Measurements from ENCODE around the gene MCUB. TPM values are rescaled to one million over a fixed set of nuclear protein-coding genes. Genes with fewer than 3 reads are reported as not detected.

MCUB gene
- total RNA-seq, 1 donor from 2014 or later: 17.1 TPM

DNA sequence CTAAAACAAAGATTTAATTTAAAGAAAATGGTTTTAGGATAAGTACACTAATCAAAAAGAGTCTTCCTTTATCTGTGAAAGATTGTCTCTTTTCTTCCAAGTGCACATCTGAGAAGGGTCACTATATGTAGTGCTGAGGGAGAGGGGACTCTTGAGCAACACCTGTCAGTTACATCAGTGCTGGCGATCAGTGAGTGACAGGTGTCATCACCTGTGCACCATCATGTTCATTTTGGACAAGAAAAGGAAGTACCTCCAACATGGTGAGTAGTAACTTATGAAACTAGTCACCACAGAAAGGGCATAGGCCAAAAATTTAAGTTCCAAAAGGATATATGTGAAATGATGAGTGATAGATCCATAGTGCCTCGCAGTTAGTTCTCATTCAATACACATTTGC, 55.7 kb downstream of the MCUB start:
- Histone ChIP-seq H3K4me1 (no peaks in the 10 kb centered on the region), H3K36me3 (no peaks in the 10 kb centered on the region), H3K9me3 (no peaks in the 10 kb centered on the region), H3K4me3 (no peak overlapping the region), H3K27me3 (ENCODE audit: low read depth) (no peaks in the 10 kb centered on the region), H3K27ac (no peak overlapping the region)
- ATAC-seq (no peak), DNase-seq (no peak)
- intact Hi-C loops (cut with DNase I): no loop called here
- no peak for TF ChIP-seq CTCF (IDR thresholded peaks at IDR 0.05)

- no peak for DNase-seq
These were observed 56.2 kb downstream of the MCUB start for GRCh38 chr4:109616243-109616642.

GRCh38 chr4:109622626-109623025, 62.6 kb downstream of the MCUB start:
- H3K4me3 ChIP-seq: no peak overlapping the region
- no peaks in the 10 kb centered on the region for H3K36me3 ChIP-seq
- no peak for TF ChIP-seq CTCF (IDR thresholded peaks at IDR 0.05)
- H3K27ac ChIP-seq: no peak overlapping the region
- no peaks in the 10 kb centered on the region for H3K9me3 ChIP-seq
- H3K4me1 ChIP-seq: no peaks in the 10 kb centered on the region
- intact Hi-C loops (cut with DNase I): no loop called here
- no peak for DNase-seq
- no peaks in the 10 kb centered on the region for H3K27me3 ChIP-seq (ENCODE audit: low read depth)
- ATAC-seq: no peak

More at GRCh38 chr4:109616243-109616642, 56.2 kb downstream of the MCUB start:
- Histone ChIP-seq H3K9me3 (no peaks in the 10 kb centered on the region), H3K27me3 (ENCODE audit: low read depth) (no peaks in the 10 kb centered on the region), H3K4me3 (no peak overlapping the region), H3K4me1 (no peaks in the 10 kb centered on the region), H3K36me3 (no peaks in the 10 kb centered on the region), H3K27ac (no peak overlapping the region)
- ATAC-seq: no peak
- no peak for TF ChIP-seq CTCF (IDR thresholded peaks at IDR 0.05)
- intact Hi-C loops (cut with DNase I): no loop called here

- intact Hi-C loops (cut with DNase I): no loop called here
- DNase-seq: no peak
- no peak for ATAC-seq
- TF ChIP-seq CTCF (IDR thresholded peaks at IDR 0.05): no peak
- Histone ChIP-seq H3K4me1 (no peaks in the 10 kb centered on the region), H3K36me3 (no peaks in the 10 kb centered on the region), H3K4me3 (no peak overlapping the region), H3K27me3 (ENCODE audit: low read depth) (no peaks in the 10 kb centered on the region), H3K9me3 (no peaks in the 10 kb centered on the region), H3K27ac (no peak overlapping the region)
These were observed 64.5 kb downstream of the MCUB start for GRCh38 chr4:109624536-109624935.

DNA sequence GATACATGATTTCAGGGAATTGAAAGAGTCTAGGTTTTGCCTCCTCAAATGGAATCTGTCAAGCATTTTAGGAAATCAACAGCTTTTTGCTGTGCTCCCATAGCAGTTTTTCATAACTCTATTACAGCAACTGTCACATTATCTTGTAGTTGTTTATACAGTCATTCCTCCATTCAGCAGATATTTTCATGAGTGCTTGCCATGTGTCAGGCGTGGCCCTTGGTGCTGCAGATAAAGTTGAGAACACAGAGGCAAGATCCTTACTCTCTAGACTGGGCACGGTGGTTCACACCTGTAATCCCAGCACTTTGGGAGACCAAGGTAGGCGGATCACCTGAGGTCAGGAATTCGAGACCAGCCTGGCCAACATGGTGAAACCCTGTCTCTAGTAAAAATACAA, 67.3 kb downstream of the MCUB start:
- TF ChIP-seq CTCF (IDR thresholded peaks at IDR 0.05): no peak
- no peak for ATAC-seq
- no peaks in the 10 kb centered on the region for H3K4me1 ChIP-seq
- intact Hi-C loops (cut with DNase I): no loop called here
- no peaks in the 10 kb centered on the region for H3K36me3 ChIP-seq
- no peak overlapping the region for H3K4me3 ChIP-seq
- no peak for DNase-seq
- H3K27me3 ChIP-seq (ENCODE audit: low read depth): no peaks in the 10 kb centered on the region
- no peak overlapping the region for H3K27ac ChIP-seq
- no peaks in the 10 kb centered on the region for H3K9me3 ChIP-seq

DNA sequence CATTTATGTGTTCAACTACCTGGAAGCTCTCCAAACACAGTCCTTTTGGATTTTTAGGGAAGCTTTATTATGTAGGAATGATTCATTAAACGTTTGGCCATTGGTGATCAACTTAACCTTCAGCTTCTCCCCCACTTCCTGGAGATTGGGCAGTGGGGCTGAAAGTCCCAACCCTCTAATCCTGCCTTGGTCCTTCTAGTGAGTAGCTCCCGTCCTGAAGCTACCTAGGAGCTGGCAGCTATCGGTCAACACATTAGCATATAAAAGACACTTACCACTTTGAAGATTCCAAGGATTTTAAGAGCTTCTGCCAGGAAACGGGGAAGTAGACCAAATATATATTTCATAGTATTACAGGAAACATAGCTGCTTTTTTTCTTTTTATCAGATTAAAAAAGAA, 69.7 kb downstream of the MCUB start:
- no peaks in the 10 kb centered on the region for H3K4me1 ChIP-seq
- H3K27me3 ChIP-seq (ENCODE audit: low read depth): no peaks in the 10 kb centered on the region
- TF ChIP-seq CTCF (IDR thresholded peaks at IDR 0.05): no peak
- DNase-seq (no peak), ATAC-seq (no peak)
- H3K36me3 ChIP-seq: no peaks in the 10 kb centered on the region
- no peaks in the 10 kb centered on the region for H3K9me3 ChIP-seq
- H3K4me3 ChIP-seq: no peak overlapping the region
- no peak overlapping the region for H3K27ac ChIP-seq
- intact Hi-C loops (cut with DNase I): no loop called here
